ENCODE results near the gene CCDC152. TPM values are rescaled to one million over a fixed set of nuclear protein-coding genes. Genes with fewer than 3 reads are reported as not detected.
"Not testable (repeated sequence)": the region's sequence is repeated elsewhere in the genome, so short reads cannot be mapped to it uniquely, and the experiment has no call there.

The CCDC152 gene
- total RNA-seq, 1 donor from 2014 or later, result not detected

GRCh38 chr5:42721484-42721883 is 35.1 kb upstream of the CCDC152 start:
- intact Hi-C loops (cut with DNase I), result no loop called here
- peaks cover 3 to 10% of the 10 kb centered on the region in 2 donors for H3K36me3 ChIP-seq
- H3K4me1 ChIP-seq, result no peaks in the 10 kb centered on the region
- no peaks in the 10 kb centered on the region for H3K27me3 ChIP-seq
- no peak for TF ChIP-seq CTCF (IDR thresholded peaks at IDR 0.05)
- no peak overlapping the region for H3K4me3 ChIP-seq
- H3K9me3 ChIP-seq, result no peaks in the 10 kb centered on the region
- H3K27ac ChIP-seq, result no peak overlapping the region
- DNase-seq (ENCODE audit: low spot score in 2 of 2), result no peak

GRCh38 chr5:42734531-42735058 is 22.0 kb upstream of the CCDC152 start:
- DNase-seq (ENCODE audit: low spot score in 2 of 2); H3K27me3 ChIP-seq; intact Hi-C loops (cut with DNase I); H3K9me3 ChIP-seq; H3K4me3 ChIP-seq; H3K36me3 ChIP-seq; H3K27ac ChIP-seq; H3K4me1 ChIP-seq: not testable (repeated sequence)

- H3K36me3 ChIP-seq, result no peaks in the 10 kb centered on the region
- intact Hi-C loops (cut with DNase I), result no loop called here
- no peak for TF ChIP-seq CTCF (IDR thresholded peaks at IDR 0.05)
- no peaks in the 10 kb centered on the region for H3K4me1 ChIP-seq
- DNase-seq (ENCODE audit: low spot score in 2 of 2), result no peak
- H3K4me3 ChIP-seq, result no peak overlapping the region
- no peaks in the 10 kb centered on the region for H3K9me3 ChIP-seq
- H3K27me3 ChIP-seq, result no peaks in the 10 kb centered on the region
- H3K27ac ChIP-seq, result no peak overlapping the region
Measured at GRCh38 chr5:42740920-42741319, 15.7 kb upstream of the CCDC152 start.

GRCh38 chr5:42745426-42745825 is 11.2 kb upstream of the CCDC152 start:
- no peak overlapping the region for H3K4me3 ChIP-seq
- no peaks in the 10 kb centered on the region for H3K9me3 ChIP-seq
- DNase-seq (ENCODE audit: low spot score in 2 of 2), result no peak
- TF ChIP-seq CTCF (IDR thresholded peaks at IDR 0.05), result no peak
- intact Hi-C loops (cut with DNase I), result no loop called here
- H3K27ac ChIP-seq, result no peak overlapping the region
- peaks cover 0 to 6% of the 10 kb centered on the region in 2 donors for H3K4me1 ChIP-seq
- H3K27me3 ChIP-seq, result no peaks in the 10 kb centered on the region
- no peaks in the 10 kb centered on the region for H3K36me3 ChIP-seq

- Histone ChIP-seq H3K27ac (no peak overlapping the region), H3K27me3 (no peaks in the 10 kb centered on the region), H3K9me3 (no peaks in the 10 kb centered on the region), H3K4me3 (no peak overlapping the region), H3K36me3 (no peaks in the 10 kb centered on the region), H3K4me1 (peaks cover 0 to 6% of the 10 kb centered on the region in 2 donors)
- intact Hi-C loops (cut with DNase I), result no loop called here
- TF ChIP-seq CTCF (IDR thresholded peaks at IDR 0.05), result no peak
- no peak for DNase-seq (ENCODE audit: low spot score in 2 of 2)
Measured at GRCh38 chr5:42745856-42746255, 10.8 kb upstream of the CCDC152 start.

DNA sequence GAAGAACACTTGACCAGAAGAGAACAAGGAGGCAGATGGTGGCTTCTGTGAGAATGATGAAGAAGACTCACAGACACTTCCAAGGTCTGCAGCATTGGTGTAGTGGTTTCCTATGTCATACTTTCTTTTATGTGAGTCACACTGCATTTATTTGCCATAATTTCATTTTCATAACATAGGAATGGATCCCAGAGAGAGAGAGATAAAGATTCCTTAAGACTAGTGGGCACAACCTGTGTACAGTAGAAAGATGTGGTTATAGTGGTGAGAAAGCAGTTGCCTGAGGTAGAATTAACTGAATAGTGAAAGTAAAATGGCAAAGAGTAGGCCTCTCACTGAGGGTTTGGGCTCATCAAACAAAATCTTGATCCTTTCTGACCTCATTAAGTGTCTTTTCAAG is 7.6 kb upstream of the CCDC152 start:
- intact Hi-C loops (cut with DNase I), result no loop called here
- no peak for TF ChIP-seq CTCF (IDR thresholded peaks at IDR 0.05)
- Histone ChIP-seq H3K36me3 (no peaks in the 10 kb centered on the region), H3K4me3 (no peak overlapping the region), H3K9me3 (no peaks in the 10 kb centered on the region), H3K4me1 (peaks cover 0 to 6% of the 10 kb centered on the region in 2 donors), H3K27me3 (no peaks in the 10 kb centered on the region), H3K27ac (no peak overlapping the region)
- no peak for DNase-seq (ENCODE audit: low spot score in 2 of 2)

Measured in ascending aorta (tissue), 2 donors.